Measurements from ENCODE around the gene CCSER2. TPM values are rescaled to one million over a fixed set of nuclear protein-coding genes. Genes with fewer than 3 reads are reported as not detected.

CCSER2 gene
- polyA plus RNA-seq, 4 donors, result 23.6 to 28.5 (median 26.6) TPM

DNA sequence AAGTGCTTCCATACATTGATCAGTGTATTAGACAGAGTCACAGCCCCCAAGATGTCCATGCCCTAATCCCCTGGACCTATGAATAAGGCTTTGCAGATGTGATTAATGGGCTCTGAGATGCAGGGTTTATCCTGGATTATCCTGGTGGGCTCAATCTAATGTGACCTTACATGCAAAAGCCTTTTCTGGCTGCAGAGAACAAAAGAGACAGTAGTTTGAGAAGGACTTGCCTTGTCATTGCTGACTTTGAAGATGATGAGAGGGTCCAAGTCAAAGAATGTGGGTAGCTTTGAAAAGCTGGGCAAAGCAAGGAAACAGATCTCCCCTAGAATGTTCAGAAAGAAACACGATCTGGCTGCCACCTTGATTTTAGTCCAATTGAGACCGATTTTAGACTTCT, 238.7 kb downstream of the CCSER2 start:
- no peak for DNase-seq (ENCODE audit: low read depth in 4 of 4, low spot score in 2 of 4)

Other genes starting within 250 kb of the CCSER2 start
- 100 to 1,000 TPM; 147 to 199 (median 171) TPM for gene GHITM, start 189.1 kb upstream of the CCSER2 start, polyA plus RNA-seq (ENCODE audit: insufficient read length in 4 of 4)
- under 1 TPM in 3 of 4 donors, not detected in 1; 0.22 to 0.51 (median 0.46) TPM for gene GPR15LG, start 154.8 kb upstream of the CCSER2 start, polyA plus RNA-seq (ENCODE audit: insufficient read length in 4 of 4)
- gene CDHR1, start 134.1 kb upstream of the CCSER2 start, polyA plus RNA-seq (ENCODE audit: insufficient read length in 4 of 4), result under 1 TPM; 0.64 to 0.99 (median 0.75) TPM
- gene LRIT2, start 103.0 kb upstream of the CCSER2 start, polyA plus RNA-seq (ENCODE audit: insufficient read length in 4 of 4), result not detected
- gene LRIT1, start 87.0 kb upstream of the CCSER2 start, polyA plus RNA-seq (ENCODE audit: insufficient read length in 4 of 4), result not detected
- gene RGR, start 83.5 kb upstream of the CCSER2 start, polyA plus RNA-seq (ENCODE audit: insufficient read length in 4 of 4), result under 1 TPM in 1 of 4 donors, not detected in 3; 0.16 TPM

Data from left renal cortex interstitium (tissue), 4 donors.